SU-DHL-6 (cell line): ENCODE results near the gene SAP130.

ENCODE experiments used
- CTCF ChIP-seq: fragments of 200-600 bp; sonication (generic); IDR thresholded peaks from one replicate; pipeline ENCODE4 v1.5.1; 2017; ENCODE audit warnings: antibody characterized with exemption, mild to moderate bottlenecking, low read length, moderate library complexity; ENCODE audit not compliant: insufficient read depth, poor library complexity, severe bottlenecking
- EZH2phosphoT487 ChIP-seq: fragments of 200-600 bp; sonication (generic), shearing (Covaris generic); conservative IDR thresholded peaks from 2 replicates; pipeline ENCODE4 v1.6.1; 2018; ENCODE audit warnings: mild to moderate bottlenecking, antibody characterized with exemption, low read length, moderate library complexity, mixed read lengths

GRCh38 chr2:127935337-127935736, 92.5 kb downstream of the SAP130 start:
- TF ChIP-seq CTCF (no peak), EZH2phosphoT487 (no peak)
